MM.1S (cell line): Measurements from ENCODE around the gene LAMB2.
A peak's percentile ranks its signal among the peaks of the same experiment; 100 is the strongest.

ENCODE experiments used
- DNase-seq: peaks from one replicate; pipeline ENCODE4 v3.0.0-alpha.2; 2015
- H2AFZ ChIP-seq: fragments of 300-600 bp; sonication (generic); 2 replicates; pipeline ENCODE4 v1.6.0; 2016; ENCODE audit warnings: antibody characterized with exemption, low read length
- H3F3A ChIP-seq: fragments of 300-600 bp; sonication (generic); 2 replicates; pipeline ENCODE4 v1.6.1; 2016; ENCODE audit warnings: mild to moderate bottlenecking, antibody characterized with exemption, low read length, moderate library complexity, mixed read lengths; ENCODE audit not compliant: insufficient read depth
- H3K27ac ChIP-seq: fragments of 300-600 bp; sonication (generic); 2 replicates; pipeline ENCODE4 v1.5.1; 2016; ENCODE audit warnings: mild to moderate bottlenecking, low read length
- H3K27me3 ChIP-seq: fragments of 300-600 bp; sonication (generic); replicated peaks from 2 replicates; pipeline ENCODE4 v1.6.0; 2016; ENCODE audit warnings: low read length; ENCODE audit not compliant: insufficient read depth
- H3K36me3 ChIP-seq: fragments of 300-600 bp; sonication (generic); replicated peaks from 2 replicates; pipeline ENCODE4 v1.6.1; 2016; ENCODE audit warnings: mild to moderate bottlenecking, low read length, mixed read lengths; ENCODE audit not compliant: insufficient read depth
- H3K4me1 ChIP-seq: fragments of 300-600 bp; sonication (generic); 2 replicates; pipeline ENCODE4 v1.6.1; 2016; ENCODE audit warnings: low read length, mixed read lengths
- H3K4me2 ChIP-seq: fragments of 300-600 bp; sonication (generic); 2 replicates; pipeline ENCODE4 v1.6.0; 2016; ENCODE audit warnings: low read depth, low read length
- H3K4me3 ChIP-seq: fragments of 300-600 bp; sonication (generic); 2 replicates; pipeline ENCODE4 v1.5.1; 2016; ENCODE audit warnings: low read length, mixed read lengths
- H3K79me2 ChIP-seq: fragments of 300-600 bp; sonication (generic); 2 replicates; pipeline ENCODE4 v1.6.1; 2016; ENCODE audit warnings: mixed run types, low read length, mixed read lengths
- H3K9ac ChIP-seq: fragments of 300-600 bp; sonication (generic); 2 replicates; pipeline ENCODE4 v1.6.1; 2016; ENCODE audit warnings: low read length, mixed read lengths
- H3K9me2 ChIP-seq: fragments of 300-600 bp; sonication (generic); replicated peaks from 2 replicates; pipeline ENCODE4 v1.6.1; 2016; ENCODE audit warnings: mild to moderate bottlenecking, low read length, mixed read lengths; ENCODE audit not compliant: insufficient read depth
- H3K9me3 ChIP-seq: fragments of 300-600 bp; sonication (generic); replicated peaks from 2 replicates; pipeline ENCODE4 v1.6.1; 2016; ENCODE audit warnings: mild to moderate bottlenecking, low read length, mixed read lengths; ENCODE audit not compliant: insufficient read depth
- H4K20me1 ChIP-seq: fragments of 300-600 bp; sonication (generic); 2 replicates; pipeline ENCODE4 v1.6.1; 2016; ENCODE audit warnings: mild to moderate bottlenecking, low read length, moderate library complexity, mixed read lengths; ENCODE audit not compliant: insufficient read depth
- CTCF ChIP-seq: fragments of 300-600 bp; sonication (generic); IDR thresholded peaks from 2 replicates; pipeline ENCODE4 v1.5.1; 2016; ENCODE audit warnings: antibody characterized with exemption, low read length, mixed read lengths
- EZH2 ChIP-seq: fragments of 300-600 bp; sonication (generic); optimal IDR thresholded peaks from 2 replicates; pipeline ENCODE3; 2017; ENCODE audit warnings: low read depth, mild to moderate bottlenecking, antibody characterized with exemption, low read length, mixed read lengths
- EZH2phosphoT487 ChIP-seq: fragments of 300-600 bp; sonication (generic); IDR thresholded peaks from 2 replicates; pipeline ENCODE4 v1.6.1; 2018; ENCODE audit warnings: antibody characterized with exemption, low read length

LAMB2 gene

GRCh38 chr3:49131040-49131439 lies 1.8 kb downstream of the LAMB2 start:
- H3K4me1 ChIP-seq = no peaks in the 10 kb centered on the region
- no peak overlapping the region for H2AFZ ChIP-seq
- H3K36me3 ChIP-seq = no peaks in the 10 kb centered on the region
- no peak overlapping the region for H3K9ac ChIP-seq
- H3K79me2 ChIP-seq = no peaks in the 10 kb centered on the region
- no peak overlapping the region for H3K4me2 ChIP-seq
- H3K27me3 ChIP-seq = no peaks in the 10 kb centered on the region
- no peaks in the 10 kb centered on the region for H3F3A ChIP-seq
- H3K9me2 ChIP-seq = no peaks in the 10 kb centered on the region
- no peak for DNase-seq
- H3K4me3 ChIP-seq = no peak overlapping the region
- no peaks in the 10 kb centered on the region for H4K20me1 ChIP-seq
- no peaks in the 10 kb centered on the region for H3K9me3 ChIP-seq
- H3K27ac ChIP-seq = no peak overlapping the region
- TF ChIP-seq CTCF = no peak
- no peak for TF ChIP-seq EZH2
- TF ChIP-seq EZH2phosphoT487 = no peak

DNA sequence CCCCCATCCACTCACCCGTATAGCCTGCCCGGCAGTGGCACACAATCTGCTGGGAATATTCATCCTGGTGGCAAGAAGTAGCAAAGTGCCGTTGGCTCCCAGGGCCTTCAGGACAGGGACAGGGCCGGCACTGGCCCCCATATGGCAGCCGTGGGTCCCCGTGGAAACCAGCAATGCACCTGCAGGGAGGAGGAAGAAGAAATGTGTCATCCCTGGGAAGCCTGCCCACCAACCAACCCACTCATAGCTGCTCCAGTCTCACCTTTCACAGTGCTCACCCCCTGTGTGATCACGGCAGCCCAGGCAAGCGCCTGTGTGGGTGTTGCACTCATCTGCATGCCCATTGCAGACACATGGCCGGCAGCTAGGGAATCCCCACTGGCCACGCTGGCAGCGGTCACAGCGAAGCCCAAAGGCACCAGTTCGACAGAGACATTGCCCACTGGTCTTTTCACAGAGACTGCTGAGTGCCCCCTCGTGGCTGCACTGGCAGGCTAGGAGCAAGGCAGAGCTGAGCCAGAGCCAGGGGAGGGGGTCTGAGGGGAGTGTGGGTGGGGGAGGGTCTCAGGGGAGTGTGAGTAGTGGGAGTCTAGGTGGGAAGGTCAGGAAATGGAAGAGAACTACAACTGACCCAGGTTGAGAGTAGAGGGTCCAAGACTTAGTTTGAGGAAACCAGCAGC lies 7.7 kb downstream of the LAMB2 start:
- H3K4me1 ChIP-seq = no peaks in the 10 kb centered on the region
- H3F3A ChIP-seq = peaks cover 12% of the 10 kb centered on the region
- H3K27me3 ChIP-seq = peaks cover 3% of the 10 kb centered on the region; the same call in 1 of the 2 replicates
- H3K27ac ChIP-seq = no peak overlapping the region
- no peak overlapping the region for H3K4me3 ChIP-seq
- no peak overlapping the region for H3K4me2 ChIP-seq
- H3K9me2 ChIP-seq = no peaks in the 10 kb centered on the region
- peaks cover 3% of the 10 kb centered on the region for H3K79me2 ChIP-seq
- no peak for DNase-seq
- H3K36me3 ChIP-seq = no peaks in the 10 kb centered on the region
- H4K20me1 ChIP-seq = no peaks in the 10 kb centered on the region
- H2AFZ ChIP-seq = no peak overlapping the region
- no peak overlapping the region for H3K9ac ChIP-seq
- no peaks in the 10 kb centered on the region for H3K9me3 ChIP-seq
- no peak for TF ChIP-seq EZH2phosphoT487
- no peak for TF ChIP-seq EZH2
- TF ChIP-seq CTCF = peak; percentile 21

DNA sequence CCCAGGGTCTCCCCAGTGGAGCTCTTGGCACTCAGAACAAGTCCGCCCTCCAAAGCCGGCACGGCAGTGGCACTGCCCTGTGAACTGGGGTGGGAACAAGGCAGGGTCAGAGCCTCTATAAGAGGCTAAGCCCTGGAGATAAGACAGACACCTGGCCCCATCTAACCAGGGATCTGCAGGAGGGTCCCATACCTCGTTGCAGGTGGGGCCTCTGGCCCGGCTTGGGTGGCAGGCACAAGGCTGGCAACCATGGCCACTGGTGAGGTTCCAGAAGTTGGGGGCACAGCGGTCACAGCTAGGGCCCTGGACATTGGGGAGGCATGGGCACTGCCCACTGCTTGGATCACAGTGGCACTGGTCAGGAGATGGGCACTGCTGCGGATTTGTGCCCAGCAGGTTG lies 8.6 kb downstream of the LAMB2 start:
- no peak overlapping the region for H3K9ac ChIP-seq
- no peaks in the 10 kb centered on the region for H3K9me3 ChIP-seq
- H3K27me3 ChIP-seq = peaks cover 3% of the 10 kb centered on the region; the same call in 1 of the 2 replicates
- peaks cover 12% of the 10 kb centered on the region for H3K79me2 ChIP-seq
- no peaks in the 10 kb centered on the region for H3K36me3 ChIP-seq
- H2AFZ ChIP-seq = no peak overlapping the region
- H3K27ac ChIP-seq = no peak overlapping the region
- no peaks in the 10 kb centered on the region for H3K9me2 ChIP-seq
- H4K20me1 ChIP-seq = no peaks in the 10 kb centered on the region
- peaks cover 5% of the 10 kb centered on the region for H3K4me1 ChIP-seq
- no peak overlapping the region for H3K4me3 ChIP-seq
- no peak overlapping the region for H3K4me2 ChIP-seq
- H3F3A ChIP-seq = peaks cover 12% of the 10 kb centered on the region
- TF ChIP-seq CTCF = no peak
- TF ChIP-seq EZH2phosphoT487 = no peak
- TF ChIP-seq EZH2 = no peak
- no peak for DNase-seq
